Dedifferentiated amniotic fluid mesenchymal stem cell (primary cell): ENCODE results near the gene ATF3.
A peak's percentile ranks its signal among the peaks of the same experiment; 100 is the strongest.
"Not testable (repeated sequence)": the region's sequence is repeated elsewhere in the genome, so short reads cannot be mapped to it uniquely, and the experiment has no call there.

Experiments
- DNase-seq: peaks from one replicate; pipeline ENCODE4 v3.0.0-alpha.2; 2016; ENCODE audit errors: extremely low spot score

The ATF3 gene

GRCh38 chr1:212628046-212628445, 19.5 kb downstream of the ATF3 start:
- no peak for DNase-seq

- DNase-seq: no peak
These were observed 20.4 kb downstream of the ATF3 start for GRCh38 chr1:212628813-212629415.

GRCh38 chr1:212629450-212630157, 21.0 kb downstream of the ATF3 start:
- no peak for DNase-seq

GRCh38 chr1:212630158-212630900, 21.8 kb downstream of the ATF3 start:
- no peak for DNase-seq

- no peak for DNase-seq
These were observed 24.6 kb downstream of the ATF3 start for GRCh38 chr1:212633161-212633560.

- no peak for DNase-seq
These were observed 25.7 kb downstream of the ATF3 start for GRCh38 chr1:212634252-212634651.

- DNase-seq: peak; percentile 66
These were observed 26.6 kb downstream of the ATF3 start for GRCh38 chr1:212635141-212635631.

- no peak for DNase-seq
These were observed 29.3 kb downstream of the ATF3 start for GRCh38 chr1:212637902-212638301.

GRCh38 chr1:212638492-212639151, 30.1 kb downstream of the ATF3 start:
- DNase-seq: peak; percentile 22

- DNase-seq: not testable (repeated sequence)
These were observed 31.0 kb downstream of the ATF3 start for GRCh38 chr1:212639524-212639923.

- DNase-seq: no peak
These were observed 31.8 kb downstream of the ATF3 start for GRCh38 chr1:212640223-212640878.

GRCh38 chr1:212641956-212642355, 33.4 kb downstream of the ATF3 start:
- DNase-seq: no peak

GRCh38 chr1:212643877-212644276, 35.3 kb downstream of the ATF3 start:
- DNase-seq: no peak

GRCh38 chr1:212644866-212645545, 36.4 kb downstream of the ATF3 start:
- no peak for DNase-seq

- no peak for DNase-seq
These were observed 37.3 kb downstream of the ATF3 start for GRCh38 chr1:212645546-212646543.

GRCh38 chr1:212646588-212646987, 38.0 kb downstream of the ATF3 start:
- no peak for DNase-seq

GRCh38 chr1:212647004-212647403, 38.4 kb downstream of the ATF3 start:
- DNase-seq: no peak

- DNase-seq: no peak
These were observed 39.9 kb downstream of the ATF3 start for GRCh38 chr1:212648431-212648830.

- peak; percentile 76 for DNase-seq
These were observed 40.5 kb downstream of the ATF3 start for GRCh38 chr1:212649020-212649419.

- DNase-seq: no peak
These were observed 41.7 kb downstream of the ATF3 start for GRCh38 chr1:212650228-212650627.
